Gastrocnemius medialis (tissue), 4 donors: Measurements from ENCODE around the gene GALNS.

Experiments
- CTCF ChIP-seq, 5 experiments: fragments of 450-650 bp in 3 of 5; fragments of 200-600 bp in 2 of 5; sonication (generic) in 2 of 5; IDR thresholded peaks in 4 of 5; conservative IDR thresholded peaks in 1 of 5; 1 replicate in 4 of 5; 2 replicates in 1 of 5; pipeline ENCODE4 v1.5.1; 2016 to 2019; ENCODE audit warnings: antibody characterized with exemption in 5 of 5, mild to moderate bottlenecking in 3 of 5, moderate library complexity in 3 of 5
- POLR2A ChIP-seq, 2 donors: fragments of 450-650 bp; IDR thresholded peaks; one replicate each; pipeline ENCODE4 v1.6.1; 2017; ENCODE audit warnings: antibody characterized with exemption in 2 of 2, mild to moderate bottlenecking in 2 of 2, moderate library complexity in 2 of 2

- TF ChIP-seq CTCF (IDR thresholded peaks at IDR 0.05 in 4 of 5, conservative IDR thresholded peaks at IDR 0.05 in 1 of 5) (no peak), POLR2A (IDR thresholded peaks at IDR 0.05) (no peak)
Measured at GRCh38 chr16:88778541-88779065, 78.1 kb downstream of the GALNS start.
